Mammary epithelial cell (primary cell): ENCODE data around the gene ZNF808.

ENCODE experiments used
- CTCF ChIP-seq, 2 donors: IDR thresholded peaks in 1 of 2; conservative IDR thresholded peaks in 1 of 2; 2 replicates each; pipeline ENCODE4 v1.5.1; 2011 to 2012; ENCODE audit warnings: inconsistent platforms in 2 of 2, low read length in 2 of 2, mild to moderate bottlenecking in 2 of 2, control low read depth in 1 of 2, low read depth in 1 of 2; ENCODE audit not compliant: insufficient read depth in 1 of 2; ENCODE audit errors: extremely low read depth in 1 of 2
- EZH2 ChIP-seq: IDR thresholded peaks from 2 replicates; pipeline ENCODE4 v1.6.1; 2012; ENCODE audit warnings: low read length, inconsistent platforms, borderline replicate concordance

GRCh38 chr19:52527956-52528351 lies 486 bp downstream of the ZNF808 start:
- TF ChIP-seq CTCF (conservative IDR thresholded peaks at IDR 0.05 in 1 of 2, IDR thresholded peaks at IDR 0.05 in 1 of 2; ENCODE audit: extremely low read depth in 1 of 2, insufficient read depth in 1 of 2, low read depth in 1 of 2, low read length in 2 of 2) (no peak), EZH2 (no peak)
